Caco-2 (cell line): Measurements from ENCODE around the gene UGT2A1. TPM values are rescaled to one million over a fixed set of nuclear protein-coding genes. Genes with fewer than 3 reads are reported as not detected.

Experiments
- BruUV-seq: library from RNA; stranded (reverse); fragments of 400-500 nt; replicated peaks from 2 replicates; lab custom pipeline; 2021; lab: Mats Ljungman, UMichigan
- CTCF ChIA-PET: fragments of 300-600 bp; sonication (Branson Sonifier 250); formaldehyde crosslinking; loops from one replicate; lab custom pipeline; 2022; ENCODE audit warnings: antibody characterized with exemption; lab: Charles Lee
- POLR2A ChIA-PET: fragments of 300-600 bp; sonication (Branson Sonifier 250); formaldehyde crosslinking; loops from one replicate; lab custom pipeline; 2022; ENCODE audit warnings: antibody characterized with exemption; lab: Charles Lee
- DNase-seq, 2 experiments: peaks; one replicate each; pipeline versions ENCODE4 v3.0.0 to v3.0.0-alpha.2; 2020 to 2022
- H3K27me3 ChIP-seq: replicated peaks from 2 replicates; pipeline ENCODE4 v1.6.0; 2011; ENCODE audit warnings: low read length; ENCODE audit not compliant: control insufficient read depth, insufficient read depth
- H3K36me3 ChIP-seq: 2 replicates; pipeline ENCODE4 v1.5.1; 2011; ENCODE audit warnings: low read length; ENCODE audit not compliant: control insufficient read depth, insufficient read depth
- H3K4me1 ChIP-seq: fragments of 250-450 bp; sonication (Bioruptor Pico); 2 replicates; pipeline ENCODE4 v1.5.1; 2020; ENCODE audit warnings: mild to moderate bottlenecking
- H3K4me3 ChIP-seq: 2 replicates; pipeline ENCODE4 v1.5.1; 2011; ENCODE audit warnings: low read depth, mild to moderate bottlenecking, control low read depth, low read length
- H3K9me3 ChIP-seq: fragments of 250-450 bp; sonication (Bioruptor Pico); 2 replicates; pipeline ENCODE4 v1.5.1; 2020; ENCODE audit warnings: mild to moderate bottlenecking, moderate library complexity
- H3K27ac Mint-ChIP-seq: one replicate; pipeline ENCODE4 v1.8.0; 2022; ENCODE audit warnings: mixed read lengths; ENCODE audit not compliant: unreplicated experiment
- H3K27me3 Mint-ChIP-seq: one replicate; pipeline ENCODE4 v1.8.0; 2022; ENCODE audit warnings: mixed read lengths; ENCODE audit not compliant: insufficient read depth, unreplicated experiment
- H3K36me3 Mint-ChIP-seq: one replicate; pipeline ENCODE4 v1.8.0; 2022; ENCODE audit warnings: mild to moderate bottlenecking, mixed read lengths; ENCODE audit not compliant: insufficient read depth, unreplicated experiment
- H3K4me1 Mint-ChIP-seq: one replicate; pipeline ENCODE4 v1.8.0; 2022; ENCODE audit warnings: low read depth, mixed read lengths; ENCODE audit not compliant: unreplicated experiment
- H3K4me3 Mint-ChIP-seq: one replicate; pipeline ENCODE4 v1.8.0; 2022; ENCODE audit warnings: mild to moderate bottlenecking, moderate library complexity, mixed read lengths; ENCODE audit not compliant: unreplicated experiment
- H3K9me3 Mint-ChIP-seq: one replicate; pipeline ENCODE4 v1.8.0; 2022; ENCODE audit warnings: mixed read lengths; ENCODE audit not compliant: unreplicated experiment
- CTCF ChIP-seq, 2 experiments: fragments of 200-600 bp in 1 of 2; IDR thresholded peaks; 1 replicate in 1 of 2; 2 replicates in 1 of 2; pipeline versions ENCODE4 v1.5.1 to v1.8.0; 2011 to 2022; ENCODE audit warnings: antibody characterized with exemption in 1 of 2, control low read depth in 1 of 2, inconsistent platforms in 1 of 2, low read depth in 1 of 2, low read length in 1 of 2, mild to moderate bottlenecking in 1 of 2, moderate library complexity in 1 of 2; ENCODE audit not compliant: insufficient read depth in 1 of 2, severe bottlenecking in 1 of 2, unreplicated experiment in 1 of 2
- intact Hi-C: fragments of 100-400 bp; cut with micrococcal nuclease; formaldehyde crosslinking; loops from one replicate; pipeline ENCODE4 v1.10.0; 2022; ENCODE audit not compliant: unreplicated experiment
- total RNA-seq: library from RNA; stranded (reverse); gene quantifications from 2 replicates; pipeline ENCODE4 v1.2.3, GENCODE V29; 2022

UGT2A1 gene
- total RNA-seq, 1 experiment from 2014 or later = not detected

- Mint-ChIP-seq H3K9me3 (no peaks in the 10 kb centered on the region), H3K36me3 (no peaks in the 10 kb centered on the region), H3K27ac (no peak overlapping the region), H3K4me1 (no peaks in the 10 kb centered on the region), H3K4me3 (no peak overlapping the region), H3K27me3 (no peaks in the 10 kb centered on the region)
- no peak for DNase-seq
- no peak overlapping the region for H3K4me3 ChIP-seq
- BruUV-seq = no TSS peak
- TF ChIP-seq CTCF (IDR thresholded peaks at IDR 0.05; ENCODE audit: insufficient read depth in 1 of 2, low read depth in 1 of 2, low read length in 1 of 2, severe bottlenecking in 1 of 2, unreplicated experiment in 1 of 2) = no peak
- CTCF ChIA-PET = no interaction called here
- H3K4me1 ChIP-seq = no peaks in the 10 kb centered on the region
- H3K36me3 ChIP-seq = no peaks in the 10 kb centered on the region
- intact Hi-C loops = no loop called here
- POLR2A ChIA-PET = no interaction called here
- no peaks in the 10 kb centered on the region for H3K27me3 ChIP-seq
- no peaks in the 10 kb centered on the region for H3K9me3 ChIP-seq
These were observed 44.6 kb upstream of the UGT2A1 start for GRCh38 chr4:69697536-69698242.

GRCh38 chr4:69689599-69689998 is 36.6 kb upstream of the UGT2A1 start:
- Mint-ChIP-seq H3K4me3 (no peak overlapping the region), H3K9me3 (no peaks in the 10 kb centered on the region), H3K4me1 (peaks cover 6% of the 10 kb centered on the region), H3K27ac (no peak overlapping the region), H3K36me3 (no peaks in the 10 kb centered on the region), H3K27me3 (no peaks in the 10 kb centered on the region)
- H3K27me3 ChIP-seq = no peaks in the 10 kb centered on the region
- peak in 1 of 2 experiments; percentile 37 for DNase-seq
- no peaks in the 10 kb centered on the region for H3K9me3 ChIP-seq
- intact Hi-C loops = loop anchor here (1.0 to 2.0 kb wide), 4 partner anchors 134 to 870 kb away; no protein-coding TSS in a partner anchor
- H3K4me3 ChIP-seq = no peak overlapping the region
- ChIA-PET POLR2A (no interaction called here), CTCF (interaction anchor here (1.0 to 1.5 kb wide), 2 partner anchors 134 to 191 kb away, joined by 3 to 9 read pairs; no protein-coding TSS in a partner anchor)
- BruUV-seq = no TSS peak
- H3K4me1 ChIP-seq = peaks cover 11% of the 10 kb centered on the region; the same call in 1 of the 2 replicates
- no peaks in the 10 kb centered on the region for H3K36me3 ChIP-seq
- peak; percentile 47 to 71 for TF ChIP-seq CTCF (IDR thresholded peaks at IDR 0.05; ENCODE audit: insufficient read depth in 1 of 2, low read depth in 1 of 2, low read length in 1 of 2, severe bottlenecking in 1 of 2, unreplicated experiment in 1 of 2)

- BruUV-seq = no TSS peak
- Histone ChIP-seq H3K4me3 (no peak overlapping the region), H3K36me3 (no peaks in the 10 kb centered on the region), H3K4me1 (peaks cover 2% of the 10 kb centered on the region; the same call in 1 of the 2 replicates), H3K27me3 (no peaks in the 10 kb centered on the region), H3K9me3 (no peaks in the 10 kb centered on the region)
- CTCF ChIA-PET = no interaction called here
- Mint-ChIP-seq H3K27me3 (no peaks in the 10 kb centered on the region), H3K27ac (no peak overlapping the region), H3K36me3 (no peaks in the 10 kb centered on the region), H3K4me3 (no peak overlapping the region), H3K4me1 (no peaks in the 10 kb centered on the region), H3K9me3 (no peaks in the 10 kb centered on the region)
- TF ChIP-seq CTCF (IDR thresholded peaks at IDR 0.05; ENCODE audit: insufficient read depth in 1 of 2, low read depth in 1 of 2, low read length in 1 of 2, severe bottlenecking in 1 of 2, unreplicated experiment in 1 of 2) = no peak
- POLR2A ChIA-PET = no interaction called here
- no peak for DNase-seq
- intact Hi-C loops = no loop called here
These were observed 31.8 kb upstream of the UGT2A1 start for GRCh38 chr4:69684804-69685203.
